DOHH2 (cell line): ENCODE measurements around the gene KRTAP23-1.

Experiments
- H3F3A ChIP-seq: fragments of 200-600 bp; sonication (generic), shearing (Covaris generic); 2 replicates; pipeline ENCODE4 v1.6.0; 2016; ENCODE audit warnings: antibody characterized with exemption, mild to moderate bottlenecking; ENCODE audit not compliant: control insufficient read depth, insufficient read depth
- H3K27ac ChIP-seq: fragments of 200-600 bp; sonication (generic); 2 replicates; pipeline ENCODE4 v1.5.1; 2014; ENCODE audit warnings: low read depth, mild to moderate bottlenecking, low read length, moderate library complexity
- H3K27me3 ChIP-seq: fragments of 200-600 bp; sonication (generic); 2 replicates; pipeline ENCODE4 v1.6.1; 2014; ENCODE audit warnings: mild to moderate bottlenecking, low read length, mixed read lengths; ENCODE audit not compliant: control insufficient read depth
- H3K36me3 ChIP-seq: fragments of 200-600 bp; sonication (generic); 2 replicates; pipeline ENCODE4 v1.6.1; 2014; ENCODE audit warnings: mild to moderate bottlenecking, low read length, moderate library complexity, mixed read lengths; ENCODE audit not compliant: control insufficient read depth
- H3K4me1 ChIP-seq: fragments of 200-600 bp; sonication (generic); 2 replicates; pipeline ENCODE4 v1.6.1; 2014; ENCODE audit warnings: mild to moderate bottlenecking, low read length, mixed read lengths; ENCODE audit not compliant: control insufficient read depth
- H3K4me2 ChIP-seq: fragments of 200-600 bp; sonication (generic); 2 replicates; pipeline ENCODE4 v1.6.0; 2014; ENCODE audit warnings: mild to moderate bottlenecking, low read length, moderate library complexity
- H3K4me3 ChIP-seq: fragments of 200-600 bp; sonication (generic); 2 replicates; pipeline ENCODE4 v1.5.1; 2014; ENCODE audit warnings: mild to moderate bottlenecking, low read length, mixed read lengths
- H3K79me2 ChIP-seq: fragments of 200-600 bp; sonication (generic); 2 replicates; pipeline ENCODE4 v1.6.1; 2014; ENCODE audit warnings: mild to moderate bottlenecking, low read length, mixed read lengths; ENCODE audit not compliant: control insufficient read depth
- H3K9me2 ChIP-seq: fragments of 200-600 bp; sonication (generic); replicated peaks from 2 replicates; pipeline ENCODE4 v1.6.1; 2014; ENCODE audit warnings: mild to moderate bottlenecking, low read length, mixed read lengths; ENCODE audit not compliant: control insufficient read depth
- H3K9me3 ChIP-seq: fragments of 200-600 bp; sonication (generic); 2 replicates; pipeline ENCODE4 v1.6.1; 2014; ENCODE audit warnings: antibody characterized with exemption, low read length, mixed read lengths; ENCODE audit not compliant: control insufficient read depth, insufficient read depth
- H4K20me1 ChIP-seq: fragments of 200-600 bp; sonication (generic); 2 replicates; pipeline ENCODE4 v1.6.0; 2014; ENCODE audit warnings: low read depth, mild to moderate bottlenecking, antibody characterized with exemption, low read length, moderate library complexity; ENCODE audit not compliant: control insufficient read depth, insufficient read depth
- EZH2phosphoT487 ChIP-seq: fragments of 200-600 bp; sonication (generic); IDR thresholded peaks from 2 replicates; pipeline ENCODE4 v1.6.1; 2017; ENCODE audit warnings: borderline replicate concordance, mild to moderate bottlenecking, antibody characterized with exemption, low read length, moderate library complexity, mixed read lengths
- TF ChIP-seq, protein P1 (sequence below): fragments of 200-600 bp; sonication (generic); IDR thresholded peaks from one replicate; pipeline ENCODE4 v1.5.1; 2014; ENCODE audit warnings: antibody characterized with exemption, mild to moderate bottlenecking, low read depth, low read length; ENCODE audit not compliant: poor library complexity, severe bottlenecking

The KRTAP23-1 gene

DNA sequence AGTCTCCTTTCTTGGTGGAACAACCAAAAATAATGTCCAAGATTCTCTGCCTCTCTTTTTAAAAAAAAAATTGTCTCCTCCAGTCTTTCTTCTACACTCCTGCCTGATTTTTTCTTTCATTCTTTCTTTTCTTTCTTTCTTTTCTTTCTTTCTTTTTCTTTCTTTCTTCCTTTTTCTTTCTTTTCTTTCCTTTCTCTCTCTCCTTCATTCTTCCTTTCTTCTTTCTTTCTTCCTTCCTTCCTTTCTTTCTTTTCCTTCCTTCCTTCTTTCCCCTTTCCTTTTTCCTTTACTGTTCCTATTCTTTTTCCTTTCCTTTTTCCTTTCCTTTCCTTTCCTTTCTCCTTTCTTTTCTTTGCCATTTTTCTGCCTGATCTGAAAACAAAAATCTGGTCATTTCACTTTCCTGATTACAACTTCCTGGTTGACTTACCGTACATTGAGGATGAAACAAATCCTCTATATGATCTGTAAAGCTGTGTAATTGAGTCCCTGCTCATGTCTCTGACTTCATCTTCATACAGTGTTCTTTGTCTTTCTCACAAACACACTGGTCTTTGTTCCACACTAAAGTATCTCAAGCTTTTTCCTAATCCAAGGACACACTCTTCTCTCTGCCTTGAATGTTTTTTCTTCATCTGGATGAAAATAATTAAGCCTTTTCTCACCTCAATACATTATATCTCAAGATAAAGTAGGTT lies 6.1 kb upstream of the KRTAP23-1 start:
- H3F3A ChIP-seq: no peaks in the 10 kb centered on the region
- no peak overlapping the region for H3K4me2 ChIP-seq
- no peaks in the 10 kb centered on the region for H4K20me1 ChIP-seq
- no peaks in the 10 kb centered on the region for H3K9me3 ChIP-seq
- H3K27me3 ChIP-seq: no peaks in the 10 kb centered on the region
- H3K79me2 ChIP-seq: no peaks in the 10 kb centered on the region
- TF ChIP-seq EZH2phosphoT487: no peak
- TF ChIP-seq, protein P1, sequence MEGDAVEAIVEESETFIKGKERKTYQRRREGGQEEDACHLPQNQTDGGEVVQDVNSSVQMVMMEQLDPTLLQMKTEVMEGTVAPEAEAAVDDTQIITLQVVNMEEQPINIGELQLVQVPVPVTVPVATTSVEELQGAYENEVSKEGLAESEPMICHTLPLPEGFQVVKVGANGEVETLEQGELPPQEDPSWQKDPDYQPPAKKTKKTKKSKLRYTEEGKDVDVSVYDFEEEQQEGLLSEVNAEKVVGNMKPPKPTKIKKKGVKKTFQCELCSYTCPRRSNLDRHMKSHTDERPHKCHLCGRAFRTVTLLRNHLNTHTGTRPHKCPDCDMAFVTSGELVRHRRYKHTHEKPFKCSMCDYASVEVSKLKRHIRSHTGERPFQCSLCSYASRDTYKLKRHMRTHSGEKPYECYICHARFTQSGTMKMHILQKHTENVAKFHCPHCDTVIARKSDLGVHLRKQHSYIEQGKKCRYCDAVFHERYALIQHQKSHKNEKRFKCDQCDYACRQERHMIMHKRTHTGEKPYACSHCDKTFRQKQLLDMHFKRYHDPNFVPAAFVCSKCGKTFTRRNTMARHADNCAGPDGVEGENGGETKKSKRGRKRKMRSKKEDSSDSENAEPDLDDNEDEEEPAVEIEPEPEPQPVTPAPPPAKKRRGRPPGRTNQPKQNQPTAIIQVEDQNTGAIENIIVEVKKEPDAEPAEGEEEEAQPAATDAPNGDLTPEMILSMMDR: no peak
- no peaks in the 10 kb centered on the region for H3K9me2 ChIP-seq
- no peaks in the 10 kb centered on the region for H3K4me1 ChIP-seq
- H3K27ac ChIP-seq: no peak overlapping the region
- no peaks in the 10 kb centered on the region for H3K36me3 ChIP-seq
- H3K4me3 ChIP-seq: no peak overlapping the region

DNA sequence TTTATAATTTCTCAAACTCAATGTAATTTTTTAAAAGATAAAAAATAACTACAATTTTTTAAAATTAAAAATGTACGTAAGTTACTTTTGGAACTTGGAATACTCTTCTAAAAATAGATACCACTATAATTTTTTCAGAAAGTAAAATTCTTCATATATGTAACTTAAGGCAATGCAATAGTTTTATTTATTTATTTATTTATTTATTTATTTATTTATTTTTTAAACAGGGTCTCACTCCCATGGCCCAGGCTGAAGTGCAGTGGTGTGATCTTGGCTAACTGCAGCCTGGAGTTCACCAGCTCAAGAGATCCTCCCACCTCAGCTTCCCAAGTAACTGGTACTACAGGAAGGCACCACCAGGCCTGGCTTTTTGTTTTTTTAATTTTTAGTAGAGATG lies 3.1 kb upstream of the KRTAP23-1 start:
- Histone ChIP-seq H3K9me2 (no peaks in the 10 kb centered on the region), H3K27me3 (no peaks in the 10 kb centered on the region), H3F3A (no peaks in the 10 kb centered on the region), H3K9me3 (no peaks in the 10 kb centered on the region), H3K4me2 (no peak overlapping the region), H3K4me3 (no peak overlapping the region), H3K36me3 (no peaks in the 10 kb centered on the region), H3K27ac (no peak overlapping the region), H4K20me1 (no peaks in the 10 kb centered on the region), H3K79me2 (no peaks in the 10 kb centered on the region), H3K4me1 (no peaks in the 10 kb centered on the region)
- TF ChIP-seq, protein P1: no peak
- no peak for TF ChIP-seq EZH2phosphoT487

DNA sequence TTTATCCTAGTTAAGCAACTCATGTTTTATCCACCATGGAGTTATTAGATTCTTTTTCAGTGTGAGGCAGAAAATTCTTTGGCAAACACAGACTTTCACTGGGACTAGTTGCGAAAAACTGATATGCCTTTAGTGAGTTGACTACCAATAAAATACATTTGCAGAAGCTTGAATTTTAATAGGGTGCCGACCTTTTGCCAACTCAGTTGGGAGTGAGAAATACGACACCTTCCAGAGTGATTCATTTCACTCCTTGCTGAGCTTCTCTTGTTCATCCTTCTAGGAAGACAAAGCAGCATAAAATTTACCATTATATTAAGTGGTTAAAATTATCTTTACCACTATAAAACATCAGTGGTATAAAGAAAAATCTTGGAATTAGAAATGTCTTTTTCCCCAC lies 1.2 kb upstream of the KRTAP23-1 start:
- no peaks in the 10 kb centered on the region for H3K4me1 ChIP-seq
- no peaks in the 10 kb centered on the region for H3F3A ChIP-seq
- no peak overlapping the region for H3K4me3 ChIP-seq
- H3K27me3 ChIP-seq: no peaks in the 10 kb centered on the region
- no peaks in the 10 kb centered on the region for H3K36me3 ChIP-seq
- no peak overlapping the region for H3K4me2 ChIP-seq
- no peaks in the 10 kb centered on the region for H3K79me2 ChIP-seq
- no peak for TF ChIP-seq EZH2phosphoT487
- TF ChIP-seq, protein P1: no peak
- H3K9me2 ChIP-seq: no peaks in the 10 kb centered on the region
- H3K27ac ChIP-seq: no peak overlapping the region
- H3K9me3 ChIP-seq: no peaks in the 10 kb centered on the region
- no peaks in the 10 kb centered on the region for H4K20me1 ChIP-seq
